Stimulated activated CD8-positive, alpha-beta memory T cell treated with anti-CD3 and anti-CD28 coated beads, Interleukin-4, amount 100 ng/mL, for 24 hours (primary cell): ENCODE results near the gene TRIM16.
"Not testable (repeated sequence)": the region's sequence is repeated elsewhere in the genome, so short reads cannot be mapped to it uniquely, and the experiment has no call there.

ENCODE experiments used
- DNase-seq: peaks from one replicate; pipeline ENCODE4 v3.0.0-alpha.2; 2020; ENCODE audit warnings: low read depth

Gene TRIM16

DNA sequence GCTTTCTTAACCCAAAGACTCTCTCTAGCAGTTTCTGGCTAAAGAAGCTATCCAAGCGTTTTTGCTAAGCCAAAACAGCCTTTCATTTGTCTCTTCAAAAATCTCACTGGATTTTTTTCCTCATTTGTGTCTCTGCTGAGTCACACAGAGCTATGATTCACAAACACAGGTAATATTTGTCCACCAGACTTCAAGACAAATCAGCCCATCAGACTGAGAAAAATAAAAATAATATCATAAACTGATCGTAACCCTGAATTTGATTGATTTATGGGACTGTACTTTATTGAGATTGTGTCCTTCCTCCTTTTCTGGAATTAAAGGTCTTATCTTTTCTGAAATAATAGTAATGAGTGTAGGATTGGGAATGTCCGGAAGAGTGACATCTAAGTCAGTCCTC lies 25.8 kb downstream of the TRIM16 start:
- DNase-seq: no peak

DNA sequence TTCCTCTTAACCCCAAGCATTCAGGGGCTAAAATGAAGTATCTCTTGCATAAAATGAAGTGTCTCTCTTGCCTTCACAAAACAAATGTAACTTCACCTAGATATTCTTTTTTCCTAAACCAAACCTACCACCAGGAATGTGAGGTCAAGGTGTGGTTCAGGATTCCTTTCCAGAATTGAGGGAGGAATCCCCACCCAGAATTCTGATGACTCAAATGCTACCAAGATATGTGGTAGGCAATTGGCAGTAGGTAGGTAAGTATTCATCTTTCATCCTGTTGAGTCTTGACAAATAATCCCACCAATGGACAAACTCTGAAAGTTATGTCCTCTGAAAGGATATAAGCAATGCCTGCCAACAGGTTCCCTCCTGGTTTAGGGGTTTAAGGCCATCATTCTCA lies 26.2 kb downstream of the TRIM16 start:
- no peak for DNase-seq

DNA sequence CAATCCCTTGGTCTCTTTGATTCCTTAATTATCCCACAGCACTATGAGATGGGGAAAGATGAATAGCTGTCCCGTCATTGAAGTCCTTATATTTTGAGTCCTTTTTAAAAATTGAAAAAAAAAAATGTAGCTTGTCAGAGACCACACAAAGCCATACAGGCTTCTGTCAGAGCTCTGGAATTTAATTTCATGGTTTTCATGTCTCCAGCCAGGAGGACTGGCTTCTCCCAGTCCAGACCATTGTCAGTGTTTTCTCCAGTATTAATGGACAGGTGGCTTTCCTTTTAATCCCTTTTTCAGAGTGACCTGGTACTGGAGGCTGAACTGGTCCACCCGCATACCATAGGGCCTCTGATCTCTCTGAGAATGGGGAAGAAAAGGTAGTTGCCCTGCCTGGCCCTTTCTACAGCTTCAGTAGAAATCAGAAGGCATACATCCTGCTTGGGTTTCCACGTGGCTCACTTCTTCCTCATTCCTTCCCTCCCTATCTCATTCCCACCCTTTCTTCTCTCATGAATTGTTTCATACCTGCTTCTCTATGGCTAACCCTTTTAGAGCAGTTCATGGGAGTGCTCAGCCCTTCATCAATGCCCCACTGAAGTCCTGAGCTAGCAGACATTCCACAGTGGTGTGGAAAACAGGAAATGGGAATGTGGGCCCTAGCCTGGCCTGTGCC lies 29.1 kb downstream of the TRIM16 start:
- DNase-seq: no peak

DNA sequence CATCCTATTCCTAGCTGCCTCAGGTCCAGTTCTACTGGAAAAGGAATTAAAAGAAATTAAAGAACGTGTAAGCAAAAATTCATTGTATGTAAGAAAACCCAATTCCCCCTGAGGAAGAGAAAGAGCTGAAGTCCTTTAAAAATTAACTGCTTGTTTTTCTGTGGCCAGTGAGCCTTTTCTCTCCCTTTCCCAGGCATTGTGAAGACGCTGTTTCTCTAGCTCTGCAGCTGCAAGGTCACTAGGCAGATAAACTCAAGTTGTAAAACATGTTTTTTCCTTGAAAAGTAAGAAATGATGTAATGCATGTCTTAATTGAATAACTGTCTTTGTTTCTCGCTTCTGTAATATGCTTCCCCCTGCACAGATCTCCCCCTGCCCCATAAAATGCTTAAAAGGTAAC lies 29.7 kb downstream of the TRIM16 start:
- not testable (repeated sequence) for DNase-seq

DNA sequence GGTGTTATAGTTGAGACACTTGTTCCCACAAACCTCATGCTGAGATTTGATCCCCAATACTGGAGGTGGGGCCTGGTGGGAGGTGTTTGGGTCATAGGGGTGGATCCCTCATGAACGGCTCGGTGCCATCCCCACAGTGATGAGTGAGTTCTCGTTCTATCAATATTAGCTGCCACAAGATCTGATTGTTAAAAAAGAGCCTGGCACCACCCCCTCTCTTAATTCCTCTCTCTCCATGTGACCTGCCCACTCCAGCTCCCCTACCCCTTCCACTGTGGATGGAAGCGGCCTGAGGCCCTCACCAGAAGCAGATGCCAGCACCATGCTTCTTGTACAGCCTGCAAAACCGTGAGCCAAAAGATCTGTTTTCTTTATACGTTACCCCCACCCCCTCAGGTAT lies 31.2 kb downstream of the TRIM16 start:
- no peak for DNase-seq

DNA sequence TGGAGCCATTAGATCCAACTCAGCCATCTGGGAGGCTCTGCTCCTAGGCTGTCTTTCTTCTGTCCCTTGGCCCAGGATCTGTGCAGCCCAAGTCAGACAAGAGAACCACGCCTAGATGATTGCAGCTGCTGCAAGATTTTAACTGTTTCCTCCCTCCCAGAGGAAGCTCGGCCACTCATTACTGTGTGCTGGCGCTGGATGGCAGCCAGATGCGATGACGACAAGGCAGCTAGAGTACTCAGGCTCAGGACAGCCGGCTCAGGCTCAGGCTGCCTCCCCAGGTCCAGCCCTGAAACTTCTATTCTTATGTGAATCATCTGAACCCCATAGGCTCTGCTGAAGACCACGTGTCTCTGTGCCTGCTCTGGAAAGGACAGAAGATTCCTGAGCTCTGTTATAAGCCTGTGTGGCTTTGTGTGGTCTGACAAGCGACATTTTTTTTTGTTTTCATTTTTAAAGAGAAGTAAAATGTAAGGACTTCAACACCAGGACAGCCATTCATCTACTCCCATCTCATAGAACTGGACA lies 32.5 kb downstream of the TRIM16 start:
- no peak for DNase-seq

DNA sequence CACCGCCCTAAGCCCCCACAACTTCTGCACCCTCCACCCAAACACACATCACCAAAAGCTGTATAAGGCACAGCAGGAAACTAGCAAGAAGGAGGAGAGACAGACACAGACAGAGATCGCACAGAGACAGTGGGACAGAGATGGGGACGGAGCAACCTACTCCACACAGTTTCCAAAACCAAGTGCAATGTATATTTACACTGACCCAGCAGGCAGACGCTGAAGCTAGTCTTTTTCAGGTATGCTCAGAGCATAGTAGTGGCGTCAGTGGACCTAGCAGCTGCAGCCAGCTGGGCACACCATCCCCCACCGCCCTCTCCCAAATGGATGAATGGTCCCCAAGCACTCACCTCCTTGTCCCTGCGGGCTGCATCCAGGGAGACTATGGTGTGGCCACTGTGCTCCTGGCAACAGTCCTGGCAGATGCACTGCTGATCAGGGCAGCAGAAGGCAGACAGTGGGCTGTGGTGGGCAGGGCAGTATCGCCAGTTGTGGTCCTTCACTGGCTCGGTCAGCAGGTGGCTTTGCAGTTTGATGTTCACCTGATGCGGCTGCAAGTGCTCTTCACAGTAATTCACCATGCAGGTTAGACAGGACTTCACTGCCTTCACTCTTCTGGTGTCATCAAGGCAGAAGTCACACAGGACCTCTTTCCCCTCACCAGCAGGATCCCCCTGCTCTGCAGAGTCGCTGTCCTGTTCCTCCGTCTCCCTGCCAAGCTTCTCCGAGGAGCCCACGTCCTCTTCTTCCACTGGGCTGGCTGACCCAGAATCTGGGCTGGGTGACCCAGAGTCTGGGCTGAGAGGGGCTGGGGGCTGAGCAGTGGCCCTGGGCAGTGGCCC lies 33.1 kb downstream of the TRIM16 start:
- DNase-seq: no peak

DNA sequence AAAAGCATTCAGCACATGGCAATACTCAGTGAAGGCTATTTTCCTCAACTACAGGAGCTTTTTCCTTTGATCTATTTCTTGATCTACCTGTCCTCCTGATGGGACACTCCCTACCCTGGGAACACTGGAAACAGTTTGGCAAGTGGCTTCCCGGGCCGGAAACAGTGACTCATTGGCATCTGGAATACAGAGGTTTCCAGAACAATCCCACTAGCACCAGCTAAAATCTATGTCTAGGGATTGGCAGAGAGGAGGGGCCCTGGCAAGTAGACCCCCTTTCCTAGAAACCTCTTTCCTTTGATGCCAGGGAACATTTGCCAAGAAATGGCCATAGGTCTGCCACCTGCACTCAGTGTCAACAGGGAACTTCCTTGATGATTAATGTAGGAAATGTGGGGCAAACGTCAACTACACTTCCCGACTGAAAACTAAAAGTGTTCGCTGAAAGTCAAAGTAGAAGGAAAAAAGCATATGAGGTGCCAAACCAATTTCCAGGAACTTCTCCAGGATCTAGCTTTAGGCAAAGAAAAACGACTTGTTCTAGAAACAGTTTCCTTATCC lies 34.2 kb downstream of the TRIM16 start:
- no peak for DNase-seq

DNA sequence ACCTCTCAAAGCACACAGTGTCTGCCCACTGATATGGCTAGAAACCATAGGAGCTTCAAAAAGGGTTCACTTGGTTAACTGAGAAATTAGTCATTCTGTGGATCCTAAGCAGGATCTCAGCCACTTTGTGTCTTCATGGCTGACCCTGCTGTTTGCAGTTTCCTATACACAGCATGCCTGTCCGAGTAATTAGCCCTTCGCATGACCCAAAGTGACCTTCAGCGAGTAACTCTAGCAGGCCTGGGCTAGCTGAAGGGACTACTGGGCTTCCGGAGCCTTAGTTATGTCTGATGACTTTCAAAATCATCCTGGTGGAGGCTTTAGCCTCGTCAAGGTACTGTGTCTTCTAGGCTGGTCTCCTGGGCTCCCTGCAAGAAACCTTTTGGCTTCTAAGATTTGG lies 35.7 kb downstream of the TRIM16 start:
- DNase-seq: no peak

DNA sequence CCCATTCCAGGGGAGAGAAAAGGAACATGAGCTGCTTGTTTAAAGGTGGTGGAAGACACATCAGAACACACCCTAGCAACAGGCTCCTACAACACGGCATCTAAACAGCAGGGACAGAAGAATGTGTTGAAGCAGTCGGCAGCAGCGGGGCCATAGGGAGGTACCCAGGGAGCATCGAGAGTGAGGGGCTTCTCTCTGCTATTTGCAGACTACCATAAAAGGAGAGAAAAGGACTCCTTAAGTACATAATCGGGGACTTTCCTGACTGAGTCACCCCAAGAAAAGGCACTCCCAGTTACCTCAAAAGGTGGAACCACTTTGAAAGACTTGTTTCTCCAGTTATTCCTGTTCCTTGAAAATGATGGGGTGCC lies 38.2 kb downstream of the TRIM16 start:
- DNase-seq: not testable (repeated sequence)

DNA sequence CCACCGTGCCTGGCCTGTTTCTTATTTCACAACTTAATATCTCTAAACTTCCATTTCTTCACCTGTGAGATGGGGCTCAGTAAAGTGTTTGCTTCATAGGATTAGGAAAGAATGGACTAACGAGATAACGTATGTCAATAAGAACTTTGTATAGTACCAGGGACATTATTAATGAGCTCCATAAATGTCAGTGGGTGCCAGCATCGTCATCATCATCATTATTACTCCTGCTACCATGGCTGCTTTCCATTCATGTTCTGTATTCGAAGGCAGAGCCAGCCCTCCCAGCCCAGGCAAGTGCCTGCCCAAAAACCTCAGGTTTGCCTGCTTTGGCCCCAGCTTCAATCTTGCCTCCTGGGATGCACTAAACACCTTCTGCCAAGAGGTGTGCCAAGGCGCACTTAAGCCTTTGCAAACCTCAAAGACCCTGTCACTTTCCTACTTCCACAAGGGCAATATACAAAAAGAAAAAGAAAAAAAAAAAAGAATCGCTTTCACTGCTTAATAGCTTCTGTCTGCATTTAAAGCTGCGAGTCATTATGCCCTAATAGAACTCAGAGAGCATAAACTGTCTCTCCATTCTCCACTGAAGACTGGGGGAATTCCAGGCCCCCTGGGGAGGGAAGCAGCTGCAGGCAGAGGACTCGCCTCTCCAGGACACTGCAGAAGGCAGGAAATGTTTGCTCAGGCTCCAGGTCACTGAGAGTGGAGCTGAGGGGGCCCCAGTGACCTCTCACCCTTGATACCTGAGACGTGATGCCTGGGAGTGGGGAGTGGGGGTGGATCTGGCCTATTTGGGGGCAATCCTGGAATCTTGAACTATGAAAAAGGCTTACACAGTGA lies 38.8 kb downstream of the TRIM16 start:
- not testable (repeated sequence) for DNase-seq

DNA sequence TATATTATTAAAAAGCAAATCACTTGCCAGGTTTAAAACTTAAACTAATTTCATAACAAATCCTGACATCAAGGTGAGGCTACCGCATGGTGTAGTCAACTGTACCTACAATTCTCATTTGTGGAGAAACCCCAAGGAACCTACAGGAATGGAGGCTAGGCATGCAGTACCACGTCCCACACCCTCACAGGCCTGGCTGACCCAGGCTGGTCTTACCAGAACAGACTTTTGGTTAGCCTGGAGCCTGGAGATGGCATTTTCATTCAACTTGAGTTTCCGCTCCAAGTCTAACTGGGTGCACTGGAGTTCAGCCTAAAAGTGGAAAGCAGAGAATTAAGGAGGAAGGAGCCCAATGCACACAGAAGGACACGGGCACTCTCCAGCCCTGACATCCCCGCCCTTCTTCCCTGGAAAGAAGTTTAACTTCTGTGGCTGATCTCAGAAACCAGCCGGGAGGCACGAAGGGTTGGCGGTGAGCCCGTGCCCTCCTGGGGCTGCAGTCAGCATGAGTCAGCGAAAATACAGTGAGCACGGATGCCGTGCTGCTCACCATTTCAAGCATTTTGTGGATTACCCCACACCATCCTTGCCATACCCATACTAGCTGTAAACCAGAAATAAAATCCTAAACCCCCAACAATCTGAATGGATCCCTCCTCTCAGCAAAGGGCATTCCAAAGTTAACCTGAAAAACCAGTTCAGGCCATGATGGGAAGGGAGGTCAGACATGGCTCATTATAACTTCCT lies 41.4 kb downstream of the TRIM16 start:
- DNase-seq: not testable (repeated sequence)

DNA sequence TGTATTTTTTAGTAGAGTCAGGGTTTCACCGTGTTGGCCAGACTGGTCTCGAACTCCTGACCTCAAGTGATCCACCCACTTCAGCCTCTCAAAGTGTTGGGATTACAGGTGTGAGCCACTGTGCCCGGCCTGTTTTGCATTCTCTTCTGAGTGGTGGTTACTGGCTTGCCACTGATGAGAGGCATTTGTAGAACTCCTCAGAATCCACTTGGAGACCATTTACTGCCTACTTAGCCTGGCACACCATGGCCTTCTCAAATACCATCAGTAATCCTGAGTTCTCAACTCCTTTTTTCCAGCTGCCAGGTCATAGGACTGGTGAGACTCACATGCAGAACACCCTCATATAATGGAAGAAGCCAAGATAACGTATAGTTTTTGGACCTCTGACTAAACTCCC lies 42.1 kb downstream of the TRIM16 start:
- not testable (repeated sequence) for DNase-seq

DNA sequence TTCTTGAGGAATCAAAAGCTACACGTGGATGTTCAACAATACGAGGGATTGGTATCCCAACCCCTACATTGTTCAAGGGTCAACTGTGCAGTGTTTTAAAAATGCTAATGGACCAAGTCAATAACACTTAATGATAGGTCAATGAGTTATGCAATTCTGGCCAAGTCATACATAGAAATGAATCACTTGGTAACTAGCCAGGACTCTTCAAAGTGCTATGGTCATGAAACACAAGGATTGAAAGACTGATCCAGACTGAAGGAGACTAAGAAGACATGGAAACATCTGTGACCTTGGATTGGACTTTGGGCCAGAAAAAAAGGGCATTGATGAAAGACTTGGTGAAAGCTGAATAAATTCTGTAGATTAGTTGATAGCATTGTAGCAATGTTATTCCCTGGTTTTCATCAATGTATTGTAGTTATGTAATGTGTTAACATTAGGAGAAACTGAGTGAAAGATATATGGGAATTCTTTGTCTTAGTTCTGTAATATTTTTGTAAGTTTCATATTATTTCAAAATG lies 53.1 kb downstream of the TRIM16 start:
- not testable (repeated sequence) for DNase-seq

DNA sequence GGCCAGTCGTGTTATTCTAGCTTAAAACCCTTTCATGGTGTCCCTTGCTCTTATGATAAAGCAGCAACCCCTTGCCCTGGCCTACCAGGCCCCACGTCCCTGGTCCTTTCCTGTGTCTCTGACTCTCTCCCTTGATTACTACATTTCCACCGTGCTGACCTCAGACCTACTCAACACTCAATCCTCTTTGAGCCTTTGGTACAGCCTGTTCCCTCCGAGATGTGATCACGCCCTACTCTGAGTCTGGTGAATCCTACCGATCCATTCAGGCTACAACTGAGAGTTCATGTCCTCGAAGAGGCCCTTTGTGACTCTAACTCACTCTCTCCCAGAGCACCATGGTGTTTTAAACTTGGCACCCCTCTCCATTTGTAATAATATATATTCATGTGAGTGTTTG lies 54.1 kb downstream of the TRIM16 start:
- DNase-seq: not testable (repeated sequence)

DNA sequence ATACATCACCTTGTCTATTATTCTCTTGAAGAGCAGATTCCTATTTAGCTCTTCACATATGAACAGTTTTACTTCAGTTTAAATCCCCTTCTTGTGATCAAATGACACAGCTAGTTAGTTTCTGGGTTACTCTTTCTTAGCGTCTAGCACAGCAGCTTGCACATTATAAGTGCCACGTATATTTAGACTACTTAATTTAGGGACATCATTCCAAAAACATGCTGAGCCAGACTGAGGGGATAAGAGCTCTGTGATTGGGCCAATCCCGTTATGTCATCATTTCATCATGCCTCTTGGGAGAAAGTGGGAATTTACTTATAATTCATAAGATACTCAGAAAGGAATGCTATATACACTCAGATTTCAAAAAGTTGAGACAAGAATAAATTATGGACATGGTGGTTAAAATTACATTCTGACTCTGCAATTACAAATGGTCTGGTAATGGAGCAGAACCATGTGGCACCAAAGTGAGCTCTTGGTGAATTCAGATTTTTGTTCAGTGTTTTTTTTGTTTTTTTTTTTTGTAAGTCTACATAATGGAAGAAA lies 60.4 kb downstream of the TRIM16 start:
- not testable (repeated sequence) for DNase-seq

DNA sequence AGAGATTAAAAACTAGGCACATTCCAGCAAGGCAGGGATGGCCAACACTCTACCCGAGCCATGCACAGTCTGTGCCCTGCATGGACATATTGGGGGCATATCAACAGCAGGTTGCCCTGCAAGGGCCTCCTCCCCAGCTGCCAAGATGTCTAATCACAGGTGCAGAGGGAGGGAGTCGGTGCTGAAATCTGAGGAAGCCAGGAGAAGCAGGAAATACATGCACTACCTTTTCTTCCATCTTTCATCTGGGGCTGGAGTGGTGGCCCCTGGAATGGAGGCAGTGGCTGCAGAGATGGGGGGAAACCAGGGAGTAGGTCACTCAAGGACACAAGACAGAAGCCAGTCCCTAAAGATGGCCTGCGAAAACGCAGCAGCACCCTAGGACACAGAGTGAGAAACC lies 60.9 kb downstream of the TRIM16 start:
- DNase-seq: not testable (repeated sequence)

DNA sequence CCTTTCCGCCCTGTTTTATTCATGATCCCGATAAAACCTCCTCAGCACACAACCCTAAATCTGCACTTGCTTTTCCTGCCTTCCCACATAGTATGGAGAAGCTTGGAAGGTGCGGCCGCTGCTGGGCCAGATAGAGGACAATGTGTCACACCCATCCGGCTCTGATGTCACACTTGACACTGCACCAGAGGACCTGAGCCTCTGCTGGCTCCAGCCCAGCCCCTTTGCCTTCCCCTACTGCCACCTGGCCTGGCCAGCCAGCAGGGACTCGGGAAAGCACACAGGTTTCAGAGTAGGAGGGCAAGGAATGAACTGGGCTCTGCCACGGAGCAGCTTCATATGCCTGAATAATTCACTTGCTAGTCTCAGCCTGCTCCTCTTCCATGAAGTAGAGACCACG lies 62.0 kb downstream of the TRIM16 start:
- not testable (repeated sequence) for DNase-seq

DNA sequence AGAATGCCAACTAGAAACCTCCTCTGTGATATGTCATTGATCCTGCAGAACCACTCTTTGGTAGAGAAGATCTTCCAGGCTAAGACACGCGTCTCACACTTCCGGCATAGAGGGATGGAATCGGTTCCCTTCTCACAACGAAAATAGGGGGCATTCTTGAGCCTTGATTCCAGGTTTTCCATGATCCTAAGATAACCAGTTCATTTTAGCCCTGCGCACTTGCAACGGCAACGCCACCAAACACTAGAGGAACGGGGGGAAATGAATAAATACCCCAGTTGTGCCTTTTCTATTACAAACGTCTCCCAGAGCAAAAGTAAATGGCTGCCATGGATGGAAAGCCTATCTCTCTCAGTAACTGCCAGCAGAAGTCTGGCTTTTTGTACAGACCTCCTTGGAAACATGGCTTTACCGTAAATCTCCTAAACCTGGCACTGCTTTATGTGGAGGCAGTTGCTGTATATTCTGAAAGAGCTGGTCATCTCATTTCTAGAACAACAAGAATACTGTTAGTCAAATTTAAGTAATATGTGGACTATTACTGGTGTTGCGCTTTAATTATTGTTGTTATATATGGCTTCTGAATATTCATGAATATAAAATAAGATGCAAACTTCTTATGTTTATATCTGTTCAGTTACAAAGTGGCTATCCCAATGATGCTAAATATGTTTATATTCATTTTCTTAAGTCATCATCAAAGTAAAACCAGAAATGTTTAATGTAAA lies 64.6 kb downstream of the TRIM16 start, which contains the start of gene FBXW10B:
Gene FBXW10B, minus strand, starts transcription at position 374 of the 728 bp plus-strand sequence. Its CDS starts 192 bp downstream, at position 182.
- DNase-seq: not testable (repeated sequence)

DNA sequence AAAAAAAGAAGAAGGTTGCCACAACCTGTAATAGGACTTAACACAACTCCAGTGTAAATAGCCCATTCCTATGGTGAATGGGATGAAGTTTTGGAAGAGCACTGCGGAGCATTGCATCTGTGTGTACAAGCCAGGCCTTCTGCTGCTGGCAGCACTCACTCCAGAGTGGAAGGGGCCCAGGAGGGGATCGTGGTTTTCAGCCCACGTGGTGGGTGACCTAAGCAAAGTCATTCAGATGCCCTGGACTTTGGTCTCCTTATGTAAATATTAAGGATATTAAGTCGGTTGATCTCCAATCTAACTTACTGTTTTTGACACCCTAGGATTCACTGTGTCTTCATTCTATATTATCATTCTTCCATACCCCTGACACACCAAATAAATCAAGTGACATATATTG lies 67.3 kb downstream of the TRIM16 start:
- DNase-seq: not testable (repeated sequence)
